Endothelial cell of umbilical vein (primary cell): Measurements from ENCODE around the gene XRN2. TPM values are rescaled to one million over a fixed set of nuclear protein-coding genes. Genes with fewer than 3 reads are reported as not detected.

Experiments
- BruUV-seq: library from RNA; stranded (reverse); fragments of 400-500 nt; replicated peaks from 2 replicates; lab custom pipeline; 2021; lab: Mats Ljungman, UMichigan
- CTCF ChIA-PET: fragments of 300-600, 350-600 bp; sonication (Branson Sonifier 250); formaldehyde crosslinking; loops from one replicate; lab custom pipeline; 2021; ENCODE audit warnings: antibody characterized with exemption, inconsistent platforms; lab: Charles Lee
- POLR2A ChIA-PET: fragments of 300-600, 350-600 bp; sonication (Branson Sonifier 250); formaldehyde crosslinking; loops from one replicate; lab custom pipeline; 2021; ENCODE audit warnings: antibody characterized with exemption, inconsistent platforms; lab: Charles Lee
- DNase-seq: peaks from one replicate; pipeline ENCODE4 v3.0.0-alpha.2; 2011; ENCODE audit warnings: low read depth, low spot score
- FAIRE-seq: peaks from 2 replicates; lab custom pipeline; 2011; peaks lifted over from hg19 to GRCh38; lab: Jason Lieb, UNC
- H2AFZ ChIP-seq: 2 replicates; pipeline ENCODE4 v1.6.0; 2012; ENCODE audit warnings: low read depth, low read length, control low read depth, inconsistent platforms
- H3K27ac ChIP-seq: 2 replicates; pipeline ENCODE4 v1.5.1; 2011; ENCODE audit warnings: low read depth, mild to moderate bottlenecking, control low read depth, low read length, moderate library complexity; ENCODE audit not compliant: insufficient read depth
- H3K27me3 ChIP-seq, 2 experiments: 2 replicates each; pipeline versions ENCODE4 v1.6.0 to v1.6.1; 2011; ENCODE audit warnings: low read length in 2 of 2, mixed read lengths in 1 of 2; ENCODE audit not compliant: control insufficient read depth in 2 of 2, insufficient read depth in 2 of 2
- H3K36me3 ChIP-seq, 2 experiments: 2 replicates in 1 of 2; 3 replicates in 1 of 2; pipeline ENCODE4 v1.5.1; 2011; ENCODE audit warnings: low read length in 2 of 2, mild to moderate bottlenecking in 1 of 2, moderate library complexity in 1 of 2; ENCODE audit not compliant: control insufficient read depth in 2 of 2, insufficient read depth in 2 of 2; ENCODE audit errors: extremely low read depth in 1 of 2
- H3K4me1 ChIP-seq: 3 replicates; pipeline ENCODE4 v1.5.1; 2011; ENCODE audit warnings: mild to moderate bottlenecking, low read length; ENCODE audit not compliant: control insufficient read depth, insufficient read depth; ENCODE audit errors: extremely low read depth
- H3K4me2 ChIP-seq: 2 replicates; pipeline ENCODE4 v1.6.1; 2011; ENCODE audit warnings: low read length, control low read depth, mixed read lengths; ENCODE audit not compliant: insufficient read depth
- H3K4me3 ChIP-seq, 3 experiments: fragments of 200-600 bp in 1 of 3; sonication (generic), shearing (Covaris generic) in 1 of 3; replicated peaks in 1 of 3; 2 replicates each; pipeline ENCODE4 v1.5.1; 2011 to 2016; ENCODE audit warnings: control low read depth in 3 of 3, low read length in 3 of 3, mild to moderate bottlenecking in 2 of 3, inconsistent platforms in 1 of 3, low read depth in 1 of 3, moderate library complexity in 1 of 3; ENCODE audit not compliant: insufficient read depth in 1 of 3
- H3K79me2 ChIP-seq: 2 replicates; pipeline ENCODE4 v1.6.0; 2012; ENCODE audit warnings: low read length, inconsistent platforms; ENCODE audit not compliant: control insufficient read depth, insufficient read depth
- H3K9ac ChIP-seq: replicated peaks from 2 replicates; pipeline ENCODE3; 2011; ENCODE audit warnings: low read length, control low read depth; ENCODE audit not compliant: insufficient read depth; ENCODE audit errors: extremely low read depth
- H3K9me1 ChIP-seq: replicated peaks from 3 replicates; pipeline ENCODE4 v1.6.0; 2011; ENCODE audit warnings: mild to moderate bottlenecking, low read length; ENCODE audit not compliant: control insufficient read depth, insufficient read depth; ENCODE audit errors: extremely low read depth
- H3K9me3 ChIP-seq: replicated peaks from 2 replicates; pipeline ENCODE4 v1.5.1; 2012; ENCODE audit warnings: low read length, inconsistent platforms; ENCODE audit not compliant: control insufficient read depth, insufficient read depth
- H4K20me1 ChIP-seq: replicated peaks from 2 replicates; pipeline ENCODE3; 2011; ENCODE audit warnings: mild to moderate bottlenecking, low read length; ENCODE audit not compliant: control insufficient read depth, insufficient read depth; ENCODE audit errors: extremely low read depth
- CTCF ChIP-seq, 2 donors: IDR thresholded peaks; 1 replicate in 1 of 2; 2 replicates in 1 of 2; pipeline ENCODE4 v1.5.1; 2011; ENCODE audit warnings: low read length in 2 of 2, mild to moderate bottlenecking in 2 of 2, moderate library complexity in 2 of 2, control low read depth in 1 of 2, inconsistent platforms in 1 of 2, low read depth in 1 of 2; ENCODE audit not compliant: insufficient read depth in 1 of 2; ENCODE audit errors: extremely low read depth in 1 of 2
- EZH2 ChIP-seq: IDR thresholded peaks from 2 replicates; pipeline ENCODE4 v1.6.1; 2012; ENCODE audit warnings: borderline replicate concordance, low read depth, mild to moderate bottlenecking, moderate library complexity, low read length, inconsistent platforms; ENCODE audit not compliant: severe bottlenecking
- MAX ChIP-seq: IDR thresholded peaks from 2 replicates; pipeline ENCODE4 v1.6.1; 2011; ENCODE audit not compliant: insufficient read depth, insufficient read length
- MYC ChIP-seq: IDR thresholded peaks from one replicate; pipeline ENCODE4 v1.6.1; 2011; ENCODE audit warnings: mild to moderate bottlenecking, low read depth, low read length
- POLR2A ChIP-seq: IDR thresholded peaks from 2 replicates; pipeline ENCODE4 v1.6.1; 2012; ENCODE audit warnings: low read depth, mild to moderate bottlenecking, control low read depth, low read length
- POLR2AphosphoS5 ChIP-seq: IDR thresholded peaks from 2 replicates; pipeline ENCODE4 v1.6.1; 2012; ENCODE audit warnings: low read depth, mild to moderate bottlenecking, control low read depth, low read length, moderate library complexity; ENCODE audit not compliant: insufficient read depth
- dilution Hi-C: fragments of 300-500 bp; cut with MboI; formaldehyde crosslinking; loops from one replicate; pipeline ENCODE4 v1.15.0; 2019; ENCODE audit warnings: low sequenced_read_pairs; ENCODE audit not compliant: extremely low pct_ligation_motif_present
- intact Hi-C: fragments of 100-400 bp; cut with micrococcal nuclease; formaldehyde crosslinking; loops from one replicate; pipeline ENCODE4 v1.10.0; 2022
- polyA plus RNA-seq, 4 experiments: library from polyadenylated mRNA; depleted of rRNA in 3 of 4; stranded (reverse) in 3 of 4; unstranded in 1 of 4; fragments of >200 nt; gene quantifications; 2 replicates each; pipeline versions ENCODE4 v1.2.1 to v1.2.3, GENCODE V29; 2011 to 2012; ENCODE audit warnings: missing spikeins in 1 of 4
- total RNA-seq: library from RNA; stranded (reverse); gene quantifications from 2 replicates; pipeline ENCODE4 v1.2.3, GENCODE V29; 2021

XRN2 gene
- total and polyA plus RNA-seq, 2 donors (not counting 3 experiments of a cell fraction or from before 2014, with no cell fraction given) = 32.3 to 66.6 TPM

GRCh38 chr20:21360705-21361104 is 57.6 kb downstream of the XRN2 start:
- dilution Hi-C loops = no loop called here
- peak overlapping the region; percentile 20 for H3K27ac ChIP-seq
- no TSS peak for BruUV-seq

More at GRCh38 chr20:21360705-21361104, 57.6 kb downstream of the XRN2 start:
- H3K27me3 ChIP-seq = no peaks in the 10 kb centered on the region
- DNase-seq (peak; percentile 25), FAIRE-seq (no peak)
- peaks cover 2 to 21% of the 10 kb centered on the region in 2 experiments for H3K36me3 ChIP-seq
- ChIA-PET CTCF (interaction anchor here (0.9 to 1.5 kb wide), 3 partner anchors 9 to 38 kb away, joined by 3 to 6 read pairs (median 3); no protein-coding TSS in a partner anchor), POLR2A (no interaction called here)
- H3K4me1 ChIP-seq = peaks cover 21% of the 10 kb centered on the region
- TF ChIP-seq POLR2A (no peak), POLR2AphosphoS5 (no peak), CTCF (IDR thresholded peaks at IDR 0.05; ENCODE audit: extremely low read depth in 1 of 2, insufficient read depth in 1 of 2, low read depth in 1 of 2, low read length in 2 of 2) (no peak), MAX (no peak), MYC (no peak), EZH2 (no peak)
- H2AFZ ChIP-seq = no peak overlapping the region
- H3K79me2 ChIP-seq = peaks cover 4% of the 10 kb centered on the region
- H3K9me3 ChIP-seq = no peaks in the 10 kb centered on the region
- no peaks in the 10 kb centered on the region for H3K9me1 ChIP-seq
- intact Hi-C loops = no loop called here
- H3K4me3 ChIP-seq = no peak overlapping the region
- H3K4me2 ChIP-seq = peak overlapping the region; percentile 52
- peaks cover 2% of the 10 kb centered on the region for H4K20me1 ChIP-seq
- H3K9ac ChIP-seq = no peak overlapping the region
